ENCODE measurements around the gene PKP1. TPM values are rescaled to one million over a fixed set of nuclear protein-coding genes. Genes with fewer than 3 reads are reported as not detected.

The PKP1 gene
- polyA plus RNA-seq, 1 experiment, result 0.05 TPM

GRCh38 chr1:201347498-201348210, 64.3 kb downstream of the PKP1 start:
- no peaks in the 10 kb centered on the region for H3K36me3 ChIP-seq (ENCODE audit: control insufficient read depth, insufficient read depth, low read length)
- H3K4me3 ChIP-seq (ENCODE audit: low read depth, low read length), result no peak overlapping the region
- no peak for TF ChIP-seq CTCF (IDR thresholded peaks at IDR 0.05; ENCODE audit: insufficient read depth, low read depth, low read length)
- ChIA-PET POLR2A (no interaction called here), CTCF (interaction anchor here (0.5 to 7.7 kb wide), 37 partner anchors 12 to 232 kb away, joined by 3 to 136 read pairs (median 5); partner anchors contain the start of gene LAD1)
- no peak for DNase-seq (ENCODE audit: low read depth)
- peaks cover 10% of the 10 kb centered on the region for H3K27me3 ChIP-seq (ENCODE audit: control insufficient read depth, insufficient read depth, low read length)

GRCh38 chr1:201348211-201348566, 64.9 kb downstream of the PKP1 start:
- ChIA-PET CTCF (interaction anchor here (0.5 to 7.7 kb wide), 30 partner anchors 12 to 218 kb away, joined by 3 to 136 read pairs (median 5); partner anchors contain the start of gene LAD1), POLR2A (no interaction called here)
- TF ChIP-seq CTCF (IDR thresholded peaks at IDR 0.05; ENCODE audit: insufficient read depth, low read depth, low read length), result peak; percentile 78
- peaks cover 9% of the 10 kb centered on the region for H3K27me3 ChIP-seq (ENCODE audit: control insufficient read depth, insufficient read depth, low read length)
- no peak overlapping the region for H3K4me3 ChIP-seq (ENCODE audit: low read depth, low read length)
- DNase-seq (ENCODE audit: low read depth), result no peak
- no peaks in the 10 kb centered on the region for H3K36me3 ChIP-seq (ENCODE audit: control insufficient read depth, insufficient read depth, low read length)

GRCh38 chr1:201349092-201349491, 65.8 kb downstream of the PKP1 start:
- Histone ChIP-seq H3K27me3 (ENCODE audit: control insufficient read depth, insufficient read depth, low read length) (peaks cover 7% of the 10 kb centered on the region), H3K36me3 (ENCODE audit: control insufficient read depth, insufficient read depth, low read length) (no peaks in the 10 kb centered on the region), H3K4me3 (ENCODE audit: low read depth, low read length) (no peak overlapping the region)
- DNase-seq (ENCODE audit: low read depth), result no peak
- ChIA-PET CTCF (interaction anchor here (0.8 to 7.7 kb wide), 20 partner anchors 11 to 164 kb away, joined by 3 to 136 read pairs (median 5); partner anchors contain the start of gene LAD1), POLR2A (no interaction called here)
- no peak for TF ChIP-seq CTCF (IDR thresholded peaks at IDR 0.05; ENCODE audit: insufficient read depth, low read depth, low read length)

GRCh38 chr1:201350361-201350725, 67.0 kb downstream of the PKP1 start:
- ChIA-PET CTCF (interaction anchor here (0.8 to 7.7 kb wide), 7 partner anchors 10 to 102 kb away, joined by 3 to 136 read pairs (median 8); no protein-coding TSS in a partner anchor), POLR2A (no interaction called here)
- Histone ChIP-seq H3K36me3 (ENCODE audit: control insufficient read depth, insufficient read depth, low read length) (no peaks in the 10 kb centered on the region), H3K4me3 (ENCODE audit: low read depth, low read length) (no peak overlapping the region), H3K27me3 (ENCODE audit: control insufficient read depth, insufficient read depth, low read length) (peaks cover 14% of the 10 kb centered on the region; the same call in 1 of the 2 replicates)
- no peak for DNase-seq (ENCODE audit: low read depth)
- no peak for TF ChIP-seq CTCF (IDR thresholded peaks at IDR 0.05; ENCODE audit: insufficient read depth, low read depth, low read length)

GRCh38 chr1:201350884-201351283, 67.6 kb downstream of the PKP1 start:
- ChIA-PET CTCF (interaction anchor here (0.8 to 7.7 kb wide), 6 partner anchors 9 to 103 kb away, joined by 3 to 136 read pairs (median 28); no protein-coding TSS in a partner anchor), POLR2A (no interaction called here)
- H3K4me3 ChIP-seq (ENCODE audit: low read depth, low read length), result no peak overlapping the region
- no peak for TF ChIP-seq CTCF (IDR thresholded peaks at IDR 0.05; ENCODE audit: insufficient read depth, low read depth, low read length)
- peaks cover 12% of the 10 kb centered on the region; the same call in 1 of the 2 replicates for H3K27me3 ChIP-seq (ENCODE audit: control insufficient read depth, insufficient read depth, low read length)
- no peak for DNase-seq (ENCODE audit: low read depth)
- H3K36me3 ChIP-seq (ENCODE audit: control insufficient read depth, insufficient read depth, low read length), result no peaks in the 10 kb centered on the region

Measured in BJ (cell line).